Activated naive CD4-positive, alpha-beta T cell treated with anti-CD3 and anti-CD28 coated beads, Interleukin-2, amount 10 ng/mL, durations not matched to agents 7 days and 5 days (primary cell): Measurements from ENCODE around the gene RAB11FIP3.

Experiments used
- CTCF ChIA-PET: fragments of 350-600 bp; sonication (Branson Sonifier 250); formaldehyde crosslinking; loops from one replicate; lab custom pipeline; 2021; ENCODE audit warnings: antibody characterized with exemption; lab: Charles Lee
- DNase-seq: peaks from one replicate; pipeline ENCODE4 v3.0.0-alpha.2; 2020
- H3K27ac Mint-ChIP-seq: one replicate; pipeline ENCODE4 v1.8.0; 2021; ENCODE audit warnings: mild to moderate bottlenecking, moderate library complexity, mixed read lengths
- H3K27me3 Mint-ChIP-seq: one replicate; pipeline ENCODE4 v1.8.0; 2021; ENCODE audit warnings: mild to moderate bottlenecking, mixed read lengths
- H3K36me3 Mint-ChIP-seq: one replicate; pipeline ENCODE4 v1.8.0; 2021; ENCODE audit warnings: mixed read lengths
- H3K4me1 Mint-ChIP-seq: one replicate; pipeline ENCODE4 v1.8.0; 2021; ENCODE audit warnings: mixed read lengths
- H3K4me3 Mint-ChIP-seq: one replicate; pipeline ENCODE4 v1.8.0; 2021; ENCODE audit warnings: mild to moderate bottlenecking, moderate library complexity, mixed read lengths
- H3K9me3 Mint-ChIP-seq: one replicate; pipeline ENCODE4 v1.8.0; 2021; ENCODE audit warnings: mixed read lengths

The RAB11FIP3 gene

DNA sequence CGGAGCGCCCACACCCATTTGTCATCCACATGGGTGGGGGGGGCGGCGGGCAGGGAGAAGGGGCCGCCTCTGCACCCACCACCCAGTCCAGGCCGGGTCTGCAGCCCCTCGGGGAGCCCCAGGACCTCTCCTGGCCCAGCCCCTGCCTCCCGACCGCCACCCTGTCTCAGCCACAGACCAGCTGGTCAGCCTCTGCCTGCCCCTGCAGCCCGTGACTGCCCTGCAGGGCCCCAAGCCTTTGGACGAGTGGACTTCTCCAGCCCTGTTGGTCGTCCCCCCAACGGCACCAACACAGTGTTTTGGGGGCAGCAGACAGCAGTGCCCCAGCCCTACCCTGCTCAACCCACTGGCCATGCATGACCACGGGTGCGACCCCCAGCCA, 136.0 kb downstream of the RAB11FIP3 start:
- Mint-ChIP-seq H3K9me3 (no peaks in the 10 kb centered on the region), H3K27me3 (peaks cover 52% of the 10 kb centered on the region), H3K4me1 (peaks cover under 1% of the 10 kb centered on the region), H3K4me3 (no peak overlapping the region), H3K27ac (no peak overlapping the region), H3K36me3 (no peaks in the 10 kb centered on the region)
- CTCF ChIA-PET, result no interaction called here
- DNase-seq, result no peak

GRCh38 chr16:561957-562938, 136.8 kb downstream of the RAB11FIP3 start:
- DNase-seq, result no peak
- CTCF ChIA-PET, result no interaction called here
- no peaks in the 10 kb centered on the region for H3K36me3 Mint-ChIP-seq
- no peak overlapping the region for H3K27ac Mint-ChIP-seq
- peaks cover 9% of the 10 kb centered on the region for H3K4me1 Mint-ChIP-seq
- H3K9me3 Mint-ChIP-seq, result no peaks in the 10 kb centered on the region
- H3K4me3 Mint-ChIP-seq, result no peak overlapping the region
- H3K27me3 Mint-ChIP-seq, result peaks cover 51% of the 10 kb centered on the region

GRCh38 chr16:563072-563644, 137.7 kb downstream of the RAB11FIP3 start:
- no peaks in the 10 kb centered on the region for H3K9me3 Mint-ChIP-seq
- no peak overlapping the region for H3K4me3 Mint-ChIP-seq
- peaks cover 9% of the 10 kb centered on the region for H3K4me1 Mint-ChIP-seq
- H3K27me3 Mint-ChIP-seq, result peaks cover 42% of the 10 kb centered on the region
- no peak overlapping the region for H3K27ac Mint-ChIP-seq
- H3K36me3 Mint-ChIP-seq, result no peaks in the 10 kb centered on the region
- no peak for DNase-seq
- CTCF ChIA-PET, result no interaction called here

GRCh38 chr16:564690-565418, 139.4 kb downstream of the RAB11FIP3 start:
- H3K4me3 Mint-ChIP-seq, result no peak overlapping the region
- peaks cover 26% of the 10 kb centered on the region for H3K27me3 Mint-ChIP-seq
- no peak for DNase-seq
- CTCF ChIA-PET, result no interaction called here
- no peaks in the 10 kb centered on the region for H3K9me3 Mint-ChIP-seq
- H3K27ac Mint-ChIP-seq, result no peak overlapping the region
- peaks cover 16% of the 10 kb centered on the region for H3K4me1 Mint-ChIP-seq
- H3K36me3 Mint-ChIP-seq, result no peaks in the 10 kb centered on the region

DNA sequence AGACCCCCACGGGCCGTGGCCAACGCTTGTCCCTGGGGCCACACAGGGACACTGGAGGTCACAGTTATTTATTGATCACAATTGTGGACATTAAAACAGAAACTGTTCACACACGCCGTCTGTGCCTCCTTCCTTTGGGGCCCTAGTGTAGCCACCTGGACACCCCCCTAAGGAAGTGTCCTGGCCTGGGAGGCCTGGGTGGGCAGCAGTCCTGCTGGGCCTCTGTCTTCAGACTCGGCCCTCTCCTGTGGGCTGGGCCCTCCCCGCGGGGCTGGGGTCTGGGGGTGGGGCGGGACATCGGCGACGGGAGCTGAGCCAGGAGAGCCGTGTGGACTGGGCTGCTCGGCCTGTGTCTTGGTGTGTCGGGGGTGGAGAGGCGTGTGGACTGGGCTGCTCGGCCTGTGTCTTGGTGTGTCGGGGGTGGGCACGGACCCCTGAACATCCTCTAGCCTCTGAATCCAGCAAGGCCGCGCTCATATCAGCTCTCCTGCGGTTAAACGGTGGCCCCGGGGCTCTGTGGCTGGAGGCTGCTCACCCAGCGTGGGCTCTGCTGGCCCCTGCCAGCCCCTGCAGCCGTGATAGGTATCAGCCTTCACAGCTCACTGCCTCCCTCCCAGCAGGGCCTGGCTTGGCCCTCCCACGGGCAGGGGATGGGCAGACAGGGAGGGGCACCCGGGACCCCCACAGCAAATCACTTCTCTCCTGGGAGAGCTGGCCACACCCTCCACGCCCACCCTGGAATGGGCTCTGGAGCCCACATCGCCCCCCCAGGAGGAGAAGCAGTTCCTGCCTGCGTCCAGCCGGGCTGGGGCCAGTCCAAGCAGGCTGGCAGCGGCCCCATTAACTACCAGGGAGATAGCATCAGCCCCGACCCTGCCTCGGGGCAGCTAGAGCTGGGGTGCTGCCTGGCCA, 140.2 kb downstream of the RAB11FIP3 start:
- H3K4me1 Mint-ChIP-seq, result peaks cover 18% of the 10 kb centered on the region
- H3K27me3 Mint-ChIP-seq, result peaks cover 26% of the 10 kb centered on the region
- H3K9me3 Mint-ChIP-seq, result no peaks in the 10 kb centered on the region
- CTCF ChIA-PET, result interaction anchor here (1.4 kb wide), 1 partner anchor 11 kb away, joined by 3 read pairs; no protein-coding TSS in a partner anchor
- no peak overlapping the region for H3K27ac Mint-ChIP-seq
- H3K4me3 Mint-ChIP-seq, result no peak overlapping the region
- no peaks in the 10 kb centered on the region for H3K36me3 Mint-ChIP-seq
- no peak for DNase-seq

DNA sequence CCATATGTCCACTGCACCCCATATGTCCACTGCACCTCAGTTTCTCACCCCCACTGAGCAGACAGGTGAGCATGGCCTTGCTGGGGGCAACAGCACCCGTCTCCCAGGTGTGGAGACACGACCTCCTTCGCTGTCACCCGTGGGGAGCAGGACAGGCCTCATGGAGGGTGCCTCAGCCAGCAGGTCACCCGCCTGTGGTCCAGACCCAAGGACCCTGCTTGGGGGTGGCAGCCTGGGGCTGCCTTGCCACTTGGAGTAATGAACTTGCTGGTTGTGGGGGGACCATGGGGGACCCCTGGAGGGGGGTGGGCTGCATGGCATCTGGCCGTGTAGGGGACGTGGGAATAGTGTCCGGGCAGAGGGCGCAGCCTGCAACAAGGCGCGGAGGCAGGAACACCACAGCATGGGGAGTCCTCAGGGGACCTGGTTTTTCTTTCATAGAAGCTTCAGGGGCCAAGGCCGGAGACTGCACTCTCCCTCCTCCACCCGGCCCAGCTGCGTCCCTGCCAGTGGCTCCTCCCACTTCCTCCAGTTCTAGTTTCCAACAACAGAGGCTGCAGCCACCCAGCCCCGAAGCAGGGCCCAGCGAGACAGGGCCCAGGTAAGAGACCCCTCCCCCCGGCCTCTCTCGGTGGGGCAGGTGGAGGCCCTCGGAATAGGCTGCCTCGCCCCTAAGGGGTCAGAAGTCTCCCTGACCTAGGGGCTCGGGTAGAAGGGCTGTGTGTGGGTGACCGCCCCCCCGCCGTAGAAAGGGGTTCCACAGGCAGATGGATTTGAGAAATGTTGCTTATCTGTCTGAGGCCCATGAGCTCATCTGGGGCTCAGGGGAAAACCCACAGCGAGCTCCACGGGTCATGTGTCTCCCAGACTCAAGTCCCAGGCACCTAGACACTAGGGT, 141.3 kb downstream of the RAB11FIP3 start, which contains the start of gene NHLRC4:
NHLRC4 (plus strand) TSS at position 531 of the 898 bp plus-strand sequence. CDS start 1,043 bp downstream, outside the sequence.
- peak; percentile 83 for DNase-seq
- CTCF ChIA-PET, result interaction anchor here (1.0 to 1.4 kb wide), 2 partner anchors 10 to 40 kb away, joined by 3 to 4 read pairs; partner anchors contain the start of gene CAPN15
- H3K4me3 Mint-ChIP-seq, result peak within 1 kb of the TSS; percentile 60

GRCh38 chr16:567373-568256, 142.2 kb downstream of the RAB11FIP3 start:
- H3K4me3 Mint-ChIP-seq, result peak overlapping the region; percentile 60
- H3K4me1 Mint-ChIP-seq, result peaks cover 31% of the 10 kb centered on the region
- DNase-seq, result no peak
- no peaks in the 10 kb centered on the region for H3K9me3 Mint-ChIP-seq
- peak overlapping the region; percentile 86 for H3K27ac Mint-ChIP-seq
- peaks cover 7% of the 10 kb centered on the region for H3K27me3 Mint-ChIP-seq
- CTCF ChIA-PET, result interaction anchor here (0.6 to 1.0 kb wide), 3 partner anchors 41 to 1044 kb away, joined by 3 to 4 read pairs (median 3); partner anchors contain the start of gene CAPN15
- H3K36me3 Mint-ChIP-seq, result no peaks in the 10 kb centered on the region

More for the DNA sequence above, 141.3 kb downstream of the RAB11FIP3 start, which contains the start of gene NHLRC4:
- H3K27ac Mint-ChIP-seq, result peak within 1 kb of the TSS; percentile 86
- peaks cover 28% of the 10 kb centered on the region for H3K4me1 Mint-ChIP-seq
- H3K36me3 Mint-ChIP-seq, result no peaks in the 10 kb centered on the region
- peaks cover 16% of the 10 kb centered on the region for H3K27me3 Mint-ChIP-seq
- H3K9me3 Mint-ChIP-seq, result no peaks in the 10 kb centered on the region

DNA sequence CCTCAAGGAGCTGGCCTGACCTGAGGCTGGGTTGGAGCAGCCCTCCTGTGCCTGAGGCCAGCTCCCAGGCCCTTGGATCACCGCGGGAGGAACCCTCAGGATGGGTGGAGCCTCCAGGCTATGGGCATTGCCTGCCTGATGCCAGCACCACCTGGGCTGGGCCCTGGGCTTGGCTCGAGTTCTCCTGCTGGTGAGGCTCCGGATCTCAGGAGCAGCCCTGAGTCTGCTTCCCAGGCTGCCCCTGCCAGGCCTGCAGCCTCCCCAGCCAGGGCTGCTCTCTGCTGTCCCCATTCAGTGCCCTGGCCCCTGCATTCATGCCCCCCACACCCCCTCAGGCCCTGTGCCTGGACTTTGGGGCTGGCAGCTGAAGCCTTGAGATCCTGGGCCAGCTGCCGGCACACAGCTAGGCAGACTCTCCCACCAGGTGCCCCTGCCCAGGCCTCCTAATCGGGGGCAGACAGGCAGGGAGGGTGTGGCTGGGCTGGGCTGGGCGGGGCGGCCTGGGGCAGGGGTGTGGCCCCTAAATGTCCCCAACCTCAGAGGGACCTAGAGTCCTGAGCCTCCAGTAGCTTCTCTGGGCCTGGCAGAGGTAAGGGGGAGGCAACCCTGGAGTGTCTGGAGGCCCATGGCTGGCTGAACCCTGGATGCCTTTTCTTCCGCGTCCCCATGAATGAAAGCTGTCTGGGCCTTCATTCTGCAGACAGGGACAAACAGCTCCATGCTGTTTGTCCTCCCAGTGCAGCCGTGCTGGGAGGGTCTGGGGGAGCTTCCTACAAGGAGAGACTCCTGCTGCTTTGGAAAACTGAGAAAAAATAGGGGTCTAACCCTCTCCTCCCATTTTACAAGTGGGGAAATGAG, 143.2 kb downstream of the RAB11FIP3 start:
- peak overlapping the region; percentile 84 for H3K4me3 Mint-ChIP-seq
- peak overlapping the region; percentile 88 for H3K27ac Mint-ChIP-seq
- H3K36me3 Mint-ChIP-seq, result no peaks in the 10 kb centered on the region
- CTCF ChIA-PET, result interaction anchor here (0.6 kb wide), 2 partner anchors 481 to 1043 kb away, joined by 3 read pairs; no protein-coding TSS in a partner anchor
- H3K9me3 Mint-ChIP-seq, result no peaks in the 10 kb centered on the region
- peaks cover 31% of the 10 kb centered on the region for H3K4me1 Mint-ChIP-seq
- no peaks in the 10 kb centered on the region for H3K27me3 Mint-ChIP-seq
- DNase-seq, result no peak

GRCh38 chr16:569445-570254, 144.2 kb downstream of the RAB11FIP3 start, which contains the start of gene PIGQ:
Gene PIGQ (plus strand): TSS chr16:569968. CDS start chr16:574075, 4,107 bp downstream.
- Mint-ChIP-seq H3K36me3 (no peaks in the 10 kb centered on the region), H3K4me1 (peaks cover 31% of the 10 kb centered on the region), H3K27ac (peak within 1 kb of the TSS; percentile 88), H3K27me3 (no peaks in the 10 kb centered on the region), H3K4me3 (peak within 1 kb of the TSS; percentile 84), H3K9me3 (no peaks in the 10 kb centered on the region)
- peak; percentile 75 for DNase-seq
- CTCF ChIA-PET, result no interaction called here
